Measurements from ENCODE around the gene TEP1.
"Not testable (repeated sequence)": the region's sequence is repeated elsewhere in the genome, so short reads cannot be mapped to it uniquely, and the experiment has no call there.

Gene TEP1

GRCh38 chr14:20412876-20413743 is at the start of gene TEP1:
Gene TEP1 (minus strand): TSS chr14:20413501. CDS start chr14:20408439, 5,062 bp downstream.
- peak; percentile 86 for DNase-seq

- peak; percentile 100 for DNase-seq
These were observed 48.2 kb upstream of the TEP1 start, which contains the start of gene PIP4P1 for GRCh38 chr14:20461225-20462141. Gene PIP4P1 (minus strand): TSS chr14:20461434. CDS start chr14:20461325, 109 bp downstream.

- no peak for DNase-seq
These were observed 47.3 kb upstream of the TEP1 start for GRCh38 chr14:20460458-20461224.

- DNase-seq = no peak
These were observed 44.9 kb upstream of the TEP1 start for GRCh38 chr14:20458031-20458789.

- no peak for DNase-seq
These were observed 43.7 kb upstream of the TEP1 start for GRCh38 chr14:20456971-20457370.

GRCh38 chr14:20455355-20456300 is 42.3 kb upstream of the TEP1 start:
- no peak for DNase-seq

GRCh38 chr14:20454516-20455354 is 41.4 kb upstream of the TEP1 start, which contains the start of the genes APEX1 and OSGEP:
Gene APEX1 (plus strand): TSS chr14:20455226. CDS start chr14:20455646, 420 bp downstream.
Gene OSGEP (minus strand): TSS chr14:20454812. CDS start chr14:20454683, 129 bp downstream.
- DNase-seq = peak; percentile 100

GRCh38 chr14:20452831-20453230 is 39.5 kb upstream of the TEP1 start:
- not testable (repeated sequence) for DNase-seq

- DNase-seq = no peak
These were observed 33.6 kb upstream of the TEP1 start for GRCh38 chr14:20446889-20447288.

GRCh38 chr14:20443650-20444049 is 30.3 kb upstream of the TEP1 start:
- DNase-seq = not testable (repeated sequence)

GRCh38 chr14:20441461-20441860 is 28.2 kb upstream of the TEP1 start:
- no peak for DNase-seq

- no peak for DNase-seq
These were observed 27.6 kb upstream of the TEP1 start for GRCh38 chr14:20440882-20441281.

GRCh38 chr14:20440465-20440864 is 27.2 kb upstream of the TEP1 start:
- DNase-seq = no peak

GRCh38 chr14:20438664-20439063 is 25.4 kb upstream of the TEP1 start:
- DNase-seq = no peak

GRCh38 chr14:20436363-20436755 is 23.1 kb upstream of the TEP1 start:
- no peak for DNase-seq

- no peak for DNase-seq
These were observed 22.5 kb upstream of the TEP1 start, which contains the start of gene KLHL33 for GRCh38 chr14:20435582-20436362. Gene KLHL33 (minus strand): TSS chr14:20436166. CDS start chr14:20435811, 355 bp downstream.

GRCh38 chr14:20434701-20435581 is 21.6 kb upstream of the TEP1 start:
- DNase-seq = no peak

Measured in NCI-H1092 treated with DMSO at 0.1 percent for 48 hours (cell line).